GM21576 (cell line): Measurements from ENCODE around the gene KRTAP12-2.
"Not testable (repeated sequence)": the region's sequence is repeated elsewhere in the genome, so short reads cannot be mapped to it uniquely, and the experiment has no call there.

Experiments used
- ATAC-seq: cut with Tn5 transposase; IDR thresholded peaks from one replicate; pipeline ENCODE4 v1.9.1; 2021; ENCODE audit warnings: mild to moderate bottlenecking, moderate library complexity; ENCODE audit not compliant: unreplicated experiment

KRTAP12-2 gene

DNA sequence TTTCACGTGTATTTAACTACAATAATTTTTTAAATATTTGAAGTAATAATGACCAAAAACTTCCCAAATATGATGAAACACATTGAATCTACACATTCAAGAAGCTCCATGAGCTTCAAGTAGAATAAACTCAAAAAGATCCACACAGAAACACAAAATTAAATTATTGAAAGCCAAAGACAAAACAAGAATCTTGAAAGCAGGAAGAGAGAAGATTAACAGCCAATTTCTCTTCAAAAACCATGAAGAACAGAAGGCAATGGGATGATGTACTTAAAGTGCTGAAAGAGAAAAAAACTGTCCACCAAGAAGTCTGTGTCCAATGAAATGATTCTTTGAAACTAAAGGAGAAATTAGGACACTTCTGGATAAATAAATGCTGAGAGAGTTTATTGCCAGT is 34.7 kb downstream of the KRTAP12-2 start:
- ATAC-seq, result no peak

DNA sequence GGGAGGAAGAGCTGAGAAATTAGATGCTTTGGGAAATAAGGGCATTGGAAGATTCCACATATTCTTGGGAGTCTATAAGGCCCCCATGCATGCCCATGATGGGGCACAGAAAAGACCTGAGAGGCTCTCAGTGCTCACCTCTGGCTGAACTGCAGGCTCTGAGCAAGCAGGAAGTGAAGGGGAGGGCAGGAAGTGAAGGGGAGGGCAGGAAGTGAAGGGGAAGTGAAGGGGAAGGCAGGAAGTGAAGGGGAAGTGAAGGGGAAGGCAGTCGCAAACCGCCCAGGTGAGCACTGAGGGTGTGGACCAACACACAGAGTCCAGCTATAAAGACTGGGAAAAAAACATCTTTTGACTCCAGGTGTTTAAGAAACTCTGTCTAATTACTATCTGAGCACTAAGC is 36.3 kb downstream of the KRTAP12-2 start:
- no peak for ATAC-seq

DNA sequence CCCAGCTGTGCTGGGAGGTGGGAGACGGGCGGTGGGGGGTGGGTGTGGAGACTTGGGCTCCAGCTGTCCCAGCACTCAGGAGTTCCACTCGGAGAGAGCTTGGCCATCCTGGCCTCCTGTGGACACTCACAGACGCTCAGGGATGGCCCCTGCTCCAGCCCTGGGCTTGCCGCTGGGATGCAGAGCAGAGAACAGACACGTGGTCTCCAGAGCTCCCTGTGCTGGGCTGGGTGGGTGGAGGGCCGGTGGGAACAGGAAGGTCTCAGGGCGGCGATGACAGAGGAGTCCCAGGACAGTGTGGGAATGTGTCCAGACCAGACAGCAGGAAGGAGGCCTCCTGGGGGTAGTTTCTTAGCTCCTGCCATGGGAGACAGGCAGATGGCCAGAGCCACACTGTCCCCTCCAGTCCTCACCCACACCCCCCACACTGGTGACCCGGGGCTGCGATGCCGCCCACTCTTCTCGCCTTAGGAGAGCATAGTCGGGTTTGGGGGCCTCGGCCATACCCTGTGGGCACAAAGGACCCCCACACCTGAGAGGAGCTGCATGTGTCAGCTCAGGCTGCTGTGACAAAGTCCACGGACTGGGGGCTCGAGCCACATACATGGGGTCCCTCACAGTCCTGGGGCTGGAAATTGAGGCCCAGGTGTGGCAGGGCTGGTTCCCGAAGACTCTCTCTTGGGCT is 37.9 kb downstream of the KRTAP12-2 start:
- no peak for ATAC-seq

DNA sequence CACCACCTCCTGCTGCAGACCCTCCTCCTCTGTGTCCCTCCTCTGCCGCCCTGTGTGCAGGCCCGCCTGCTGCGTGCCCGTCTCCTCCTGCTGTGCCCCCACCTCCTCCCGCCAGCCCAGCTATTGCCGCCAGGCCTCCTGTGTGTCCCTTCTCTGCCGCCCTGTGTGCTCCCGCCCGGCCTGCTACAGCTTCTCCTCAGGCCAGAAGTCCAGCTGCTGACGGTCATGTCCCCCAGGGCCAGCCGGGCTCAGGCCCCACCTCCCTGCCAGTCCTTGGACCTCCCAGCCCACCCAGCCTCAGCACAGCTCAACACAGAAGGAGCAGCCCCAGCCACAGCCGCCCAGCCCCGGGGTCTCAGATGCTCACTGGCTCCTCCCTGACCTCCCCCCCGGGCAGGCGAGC is 38.9 kb downstream of the KRTAP12-2 start:
- not testable (repeated sequence) for ATAC-seq

DNA sequence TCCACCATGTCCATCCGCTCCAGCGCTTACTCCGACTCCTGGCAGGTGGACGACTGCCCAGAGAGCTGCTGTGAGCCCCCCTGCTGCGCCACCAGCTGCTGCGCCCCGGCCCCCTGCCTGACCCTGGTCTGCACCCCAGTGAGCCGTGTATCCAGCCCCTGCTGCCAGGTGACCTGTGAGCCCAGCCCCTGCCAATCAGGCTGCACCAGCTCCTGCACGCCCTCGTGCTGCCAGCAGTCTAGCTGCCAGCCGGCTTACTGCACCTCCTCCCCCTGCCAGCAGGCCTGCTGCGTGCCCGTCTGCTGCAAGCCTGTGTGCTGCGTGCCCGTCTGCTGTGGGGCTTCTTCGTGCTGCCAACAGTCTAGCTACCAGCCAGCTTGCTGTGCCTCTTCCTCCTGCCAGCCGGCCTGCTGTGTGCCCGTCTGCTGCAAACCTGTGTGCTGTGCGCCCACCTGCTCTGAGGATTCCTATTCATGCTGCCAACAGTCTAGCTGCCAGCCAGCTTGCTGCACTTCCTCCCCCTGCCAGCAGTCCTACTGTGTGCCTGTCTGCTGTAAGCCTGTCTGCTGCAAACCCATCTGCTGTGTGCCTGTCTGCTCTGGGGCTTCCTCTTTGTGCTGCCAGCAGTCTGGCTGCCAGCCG is 39.4 kb downstream of the KRTAP12-2 start:
- not testable (repeated sequence) for ATAC-seq

DNA sequence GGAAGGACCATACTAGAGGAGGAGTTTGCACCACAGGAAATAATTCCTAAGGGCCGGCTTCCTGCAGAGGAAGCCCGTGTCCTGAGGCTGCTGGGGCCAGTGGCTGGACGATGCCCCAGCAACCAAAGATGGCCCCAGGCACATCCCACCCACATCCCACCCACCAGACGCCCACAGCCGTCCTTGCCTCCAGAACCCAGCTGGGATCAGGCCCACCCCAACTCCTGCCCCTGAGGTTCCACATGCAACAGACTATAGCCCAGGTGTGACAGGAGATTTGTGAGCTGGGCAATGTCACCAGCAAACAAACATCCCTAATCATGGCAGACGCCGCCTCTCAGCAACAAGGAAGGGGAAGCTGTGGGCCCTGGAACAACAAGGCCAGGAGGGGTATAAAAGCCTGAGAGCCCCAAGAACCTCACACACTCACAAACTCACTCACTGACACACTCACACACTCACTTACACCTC is 40.0 kb downstream of the KRTAP12-2 start, which contains the start of gene KRTAP10-9:
Gene KRTAP10-9, plus strand, starts transcription at position 421 of the 471 bp plus-strand sequence. CDS start 79 bp downstream, outside the sequence.
- no peak for ATAC-seq

DNA sequence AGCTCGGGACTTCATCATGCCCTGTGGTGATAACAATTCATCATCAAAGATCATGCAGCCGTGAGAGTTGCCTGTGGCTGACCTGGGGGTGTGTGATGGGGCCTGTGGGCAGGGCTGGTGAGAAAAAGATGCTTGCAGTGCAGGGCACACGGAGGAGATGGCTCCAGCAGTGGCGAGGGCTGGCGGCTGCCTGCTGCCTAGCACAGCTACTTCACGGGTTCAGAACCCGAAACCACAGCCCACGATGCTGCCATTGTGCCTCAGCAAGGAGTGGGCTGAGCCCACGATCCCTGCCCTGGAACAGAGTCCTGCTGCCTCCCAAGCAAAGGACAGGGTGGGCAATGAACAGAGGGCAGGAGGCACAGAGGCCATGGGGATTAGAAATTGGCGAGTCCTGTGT is 40.5 kb downstream of the KRTAP12-2 start:
- no peak for ATAC-seq

DNA sequence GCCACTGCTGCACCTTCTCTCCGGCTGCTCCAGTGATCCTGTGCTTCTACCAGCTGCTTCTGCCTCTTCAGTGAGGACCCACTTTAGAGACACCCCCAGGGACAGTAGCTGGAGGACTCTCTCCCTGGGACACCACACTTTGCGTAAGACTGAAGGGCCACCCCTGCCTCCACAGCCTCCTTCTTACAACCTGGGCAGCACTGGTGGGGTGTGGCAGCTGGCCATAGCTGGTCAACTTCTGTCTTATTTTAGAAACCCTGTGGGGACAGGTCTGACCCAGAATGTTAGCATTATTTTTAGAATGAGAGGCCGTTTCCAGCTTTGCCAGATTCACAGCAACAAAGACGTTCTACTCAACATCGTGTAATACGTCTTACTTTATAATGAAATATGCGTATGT is 41.0 kb downstream of the KRTAP12-2 start:
- ATAC-seq, result no peak

DNA sequence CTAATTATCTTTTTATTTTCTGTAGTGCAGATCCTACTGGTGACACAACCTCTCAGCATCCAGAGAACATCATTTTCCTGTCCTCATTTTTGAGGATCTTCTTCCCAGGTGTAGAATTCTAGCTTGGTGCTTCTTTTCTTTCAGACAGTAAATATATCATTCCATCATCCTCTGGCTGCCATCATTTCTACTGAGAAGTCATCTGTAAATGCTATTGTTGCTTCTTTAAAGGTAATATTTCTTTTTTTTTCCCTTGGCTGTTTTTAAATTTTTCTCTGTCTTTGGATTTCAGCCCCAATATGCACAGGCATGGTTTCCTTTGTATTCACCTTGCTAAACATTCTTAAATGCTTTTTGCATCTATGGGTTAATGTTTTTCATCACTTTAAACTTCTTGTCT is 43.2 kb downstream of the KRTAP12-2 start:
- ATAC-seq, result no peak

DNA sequence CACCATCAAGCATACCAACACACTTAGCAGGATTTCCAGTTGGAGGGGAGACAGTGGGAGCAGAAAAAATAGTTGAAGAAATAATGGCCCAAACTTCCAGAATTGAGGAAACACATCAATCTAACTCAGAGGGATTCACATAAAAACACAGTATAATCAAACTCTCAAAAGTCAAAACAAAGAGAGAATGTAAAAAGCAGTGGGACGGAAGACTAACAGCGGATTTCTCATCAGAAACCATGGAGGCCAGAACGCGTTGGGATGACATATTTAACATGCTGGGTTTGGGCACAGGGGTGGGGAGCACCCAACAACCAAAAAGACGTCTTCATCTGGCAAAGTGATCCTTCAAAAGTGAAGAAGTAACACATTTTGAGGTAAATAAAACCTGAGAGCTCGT is 46.8 kb downstream of the KRTAP12-2 start:
- no peak for ATAC-seq

DNA sequence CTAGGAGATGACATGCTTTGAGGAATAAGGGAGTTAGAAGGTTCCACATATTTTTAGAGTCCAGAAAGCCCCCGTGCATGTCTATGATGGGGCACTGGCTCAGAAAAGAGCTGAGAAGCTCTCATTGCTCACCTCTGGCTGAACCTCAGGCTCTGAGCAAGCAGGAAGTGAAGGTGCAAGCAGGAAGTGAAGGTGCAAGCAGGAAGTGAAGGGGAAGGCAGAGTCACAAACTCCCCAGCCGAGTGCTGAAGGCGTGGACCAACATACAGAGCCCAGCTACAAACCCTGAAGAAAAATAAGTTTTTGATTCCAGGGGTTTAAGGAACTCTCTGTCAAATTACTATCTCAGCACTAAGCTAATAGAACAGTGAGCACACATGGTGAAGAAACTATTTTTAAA is 47.8 kb downstream of the KRTAP12-2 start:
- no peak for ATAC-seq

DNA sequence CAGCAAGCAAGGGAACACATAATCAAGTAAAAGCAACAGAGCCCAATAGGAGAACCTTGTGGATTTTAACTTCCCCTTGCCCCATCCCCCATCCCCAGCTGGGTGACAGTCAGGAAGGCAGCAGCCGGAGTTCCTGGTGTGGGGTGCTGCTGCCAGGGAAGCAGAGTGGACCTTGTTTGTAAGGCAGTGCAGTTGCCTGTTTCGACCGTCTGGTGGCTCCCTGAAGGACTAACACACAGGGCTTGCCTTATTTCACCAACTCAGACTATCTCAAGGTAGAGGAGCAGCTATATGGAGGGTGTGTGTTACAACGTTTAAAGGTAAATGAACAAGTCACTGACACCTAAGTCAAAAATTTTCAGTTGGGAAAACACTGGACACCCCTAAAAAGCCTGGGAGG is 48.2 kb downstream of the KRTAP12-2 start:
- ATAC-seq, result no peak

DNA sequence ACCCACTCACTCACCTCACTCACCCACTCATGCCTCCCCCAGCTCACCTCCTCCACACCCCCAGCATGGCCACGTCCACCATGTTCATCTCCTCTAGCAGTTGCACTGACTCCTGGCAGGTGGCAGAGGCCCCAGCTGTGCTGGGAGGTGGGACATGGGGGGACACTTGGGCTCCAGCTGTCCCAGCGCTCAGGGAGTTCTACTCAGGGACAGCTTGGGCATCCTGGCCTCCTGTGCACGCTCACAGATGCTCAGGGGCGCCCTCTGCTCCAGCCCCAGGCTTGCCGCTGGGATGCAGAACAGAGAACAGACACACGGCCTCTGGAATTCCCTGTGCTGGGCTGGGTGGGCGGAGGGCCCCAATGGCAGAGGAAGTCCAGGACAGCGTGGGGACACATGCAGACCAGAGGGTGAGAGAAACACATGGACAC is 49.6 kb downstream of the KRTAP12-2 start:
- ATAC-seq, result no peak

DNA sequence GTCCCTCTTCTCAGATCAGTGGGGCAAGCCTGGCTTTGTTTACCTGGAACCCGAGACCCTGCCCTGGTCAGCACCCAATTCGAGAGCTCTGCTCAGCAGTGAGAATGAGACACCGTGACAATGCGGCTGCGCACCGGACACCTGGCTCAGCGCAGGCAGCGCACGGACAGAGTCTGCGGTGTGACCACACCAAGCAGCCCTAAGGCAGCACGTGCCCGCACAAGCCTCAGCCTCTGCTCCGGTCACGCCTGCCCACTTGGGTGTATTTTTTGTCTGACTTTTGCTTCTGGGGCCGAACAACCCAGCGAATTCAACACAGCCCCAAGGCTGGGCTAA is 50.2 kb downstream of the KRTAP12-2 start:
- no peak for ATAC-seq
